ENCODE data around the gene GLYR1.

DNA sequence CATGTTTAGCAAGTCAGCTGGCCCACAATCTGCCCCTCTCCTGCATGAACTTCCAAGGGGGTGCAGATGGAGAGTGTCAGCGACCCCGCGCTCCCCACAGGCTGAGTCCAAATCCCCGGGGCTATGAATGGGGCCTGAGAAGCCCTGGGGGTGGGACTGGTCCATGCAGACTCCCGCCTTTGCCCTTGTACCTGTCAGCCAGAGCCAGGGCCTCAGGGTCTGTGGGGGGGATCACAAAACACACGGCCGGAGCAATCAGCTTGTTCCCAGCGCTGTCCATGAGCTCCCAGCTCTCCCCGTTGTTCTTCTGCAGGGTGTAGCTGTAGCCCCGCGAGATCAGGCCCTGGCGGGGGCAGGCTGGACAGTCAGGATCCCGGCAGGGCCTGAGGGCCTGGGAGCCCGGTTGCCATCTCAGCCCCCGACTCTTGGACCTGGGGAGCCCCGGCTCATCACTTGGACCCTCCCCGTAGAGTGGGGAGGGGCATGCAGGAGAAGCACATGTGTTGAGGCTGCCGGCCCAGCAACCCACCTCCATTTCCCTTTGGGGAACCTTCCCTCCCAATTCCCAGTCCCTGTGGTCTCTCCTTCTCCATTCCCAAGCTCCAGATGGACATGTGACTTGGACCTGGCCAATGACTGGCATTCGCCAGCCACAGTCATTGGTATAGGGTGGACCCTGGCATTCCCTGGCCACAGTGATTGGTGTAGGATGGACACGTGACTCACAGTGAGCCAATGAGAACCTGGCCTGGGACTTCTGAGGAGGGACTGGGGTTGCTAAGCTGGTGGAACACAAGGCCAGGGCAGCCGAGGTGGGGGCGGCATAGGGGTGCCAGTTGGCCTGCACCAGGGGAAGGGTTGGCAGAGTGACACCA is 47.4 kb upstream of the GLYR1 start:
- TF ChIP-seq GATA3 (IDR thresholded peaks at IDR 0.05; ENCODE audit: low read depth, low read length) = no peak
- no peak for TF ChIP-seq GATA2 (IDR thresholded peaks at IDR 0.05; ENCODE audit: low read depth, low read length)

Data from SH-SY5Y (cell line).